HEK293T (cell line): ENCODE measurements around the gene NINL.

Experiments
- FOXM1 ChIP-seq: fragments of 450-650 bp; IDR thresholded peaks from 2 replicates; pipeline ENCODE4 v1.6.1; 2017; ENCODE audit warnings: mild to moderate bottlenecking, borderline replicate concordance
- LEF1 ChIP-seq: fragments of 450-650 bp; IDR thresholded peaks from 2 replicates; pipeline ENCODE4 v1.6.1; 2017; ENCODE audit warnings: mild to moderate bottlenecking, borderline replicate concordance
- SUZ12 ChIP-seq: fragments of 450-650 bp; IDR thresholded peaks from 2 replicates; pipeline ENCODE4 v1.6.1; 2016; ENCODE audit warnings: mild to moderate bottlenecking
- TF ChIP-seq, protein P1 (sequence below): fragments of 450-650 bp; IDR thresholded peaks from 2 replicates; pipeline ENCODE4 v1.6.1; 2016

DNA sequence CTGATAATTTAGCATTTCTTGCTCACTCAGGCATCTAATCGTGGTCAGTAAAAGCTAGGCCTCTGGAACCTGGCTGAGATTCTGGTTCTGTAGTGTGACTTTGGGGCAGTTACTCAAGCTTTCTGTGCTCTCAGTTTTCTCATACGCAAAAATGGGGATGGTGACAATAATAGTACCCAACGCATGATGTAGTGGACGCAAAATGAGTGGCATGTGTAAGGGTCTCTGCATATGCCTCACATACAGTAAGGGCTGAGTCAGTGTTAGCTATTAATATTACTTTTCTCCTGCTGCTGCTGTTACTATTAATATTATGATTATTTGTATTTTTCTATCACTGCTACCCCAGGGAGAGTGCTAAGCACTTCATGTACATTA lies 177.2 kb downstream of the NINL start:
- TF ChIP-seq FOXM1 (no peak), SUZ12 (no peak), LEF1 (no peak)
- TF ChIP-seq, protein P1, sequence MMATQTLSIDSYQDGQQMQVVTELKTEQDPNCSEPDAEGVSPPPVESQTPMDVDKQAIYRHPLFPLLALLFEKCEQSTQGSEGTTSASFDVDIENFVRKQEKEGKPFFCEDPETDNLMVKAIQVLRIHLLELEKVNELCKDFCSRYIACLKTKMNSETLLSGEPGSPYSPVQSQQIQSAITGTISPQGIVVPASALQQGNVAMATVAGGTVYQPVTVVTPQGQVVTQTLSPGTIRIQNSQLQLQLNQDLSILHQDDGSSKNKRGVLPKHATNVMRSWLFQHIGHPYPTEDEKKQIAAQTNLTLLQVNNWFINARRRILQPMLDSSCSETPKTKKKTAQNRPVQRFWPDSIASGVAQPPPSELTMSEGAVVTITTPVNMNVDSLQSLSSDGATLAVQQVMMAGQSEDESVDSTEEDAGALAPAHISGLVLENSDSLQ, result no peak
